ENCODE results near the gene SLC23A3. TPM values are rescaled to one million over a fixed set of nuclear protein-coding genes. Genes with fewer than 3 reads are reported as not detected.
A peak's percentile ranks its signal among the peaks of the same experiment; 100 is the strongest.

Gene SLC23A3
- total and polyA plus RNA-seq, 10 of the 15 experiments (the other 5 are each of a cell fraction or from before 2014, with no cell fraction given) = 0.07 to 1.0 (median 0.40) TPM; not detected in 1

- no peak for TF ChIP-seq BCLAF1 (IDR thresholded peaks at IDR 0.05)
- no peak for TF ChIP-seq ZBTB33 (IDR thresholded peaks at IDR 0.05)
- TF ChIP-seq RUNX3 (IDR thresholded peaks at IDR 0.05; ENCODE audit: low read length) = no peak
- TF ChIP-seq EED (IDR thresholded peaks at IDR 0.05; ENCODE audit: low read depth) = 0 out of 2 replicates have a peak, but pooled peaks have one; percentile 15
- peak; percentile 72 for TF ChIP-seq NFYB (IDR thresholded peaks at IDR 0.05; ENCODE audit: insufficient read depth, low read depth, low read length)
- TF ChIP-seq ZNF207 (IDR thresholded peaks at IDR 0.05; ENCODE audit: borderline replicate concordance) = peak; percentile 71
- peak; percentile 57 for TF ChIP-seq MXI1 (IDR thresholded peaks at IDR 0.05; ENCODE audit: low read depth, low read length)
- TF ChIP-seq SMAD5 (IDR thresholded peaks at IDR 0.05; ENCODE audit: low read depth) = no peak
- peak; percentile 95 for TF ChIP-seq LARP7 (IDR thresholded peaks at IDR 0.05)
- no peak for TF ChIP-seq IRF5 (IDR thresholded peaks at IDR 0.05; ENCODE audit: borderline replicate concordance)
- TF ChIP-seq SUPT20H (IDR thresholded peaks at IDR 0.05; ENCODE audit: borderline replicate concordance, control insufficient read depth, low read depth, low read length) = no peak
- TF ChIP-seq RAD51 (IDR thresholded peaks at IDR 0.05) = peak; percentile 96
- TF ChIP-seq CREB1 (IDR thresholded peaks at IDR 0.05; ENCODE audit: low read depth) = 0 out of 2 replicates have a peak, but pooled peaks have one; percentile 54
- TF ChIP-seq ELK1 (IDR thresholded peaks at IDR 0.05; ENCODE audit: low read depth, low read length) = no peak
- TF ChIP-seq GABPA (IDR thresholded peaks at IDR 0.05; ENCODE audit: low read depth) = no peak
- TF ChIP-seq TAF1 (IDR thresholded peaks at IDR 0.05; ENCODE audit: borderline replicate concordance, low read depth, low read length) = peak; percentile 82; the same call in 1 of the 2 replicates
- no peak; the same call in 1 of the 2 replicates for TF ChIP-seq SIN3A (IDR thresholded peaks at IDR 0.05; ENCODE audit: low read depth, low read length)
- no peak for TF ChIP-seq KLF5 (IDR thresholded peaks at IDR 0.05; ENCODE audit: partially characterized antibody)
- no peak for TF ChIP-seq NR2C1 (IDR thresholded peaks at IDR 0.05)
- TF ChIP-seq IKZF1 (conservative IDR thresholded peaks at IDR 0.05) = peak; percentile 69
- TF ChIP-seq TCF12 (IDR thresholded peaks at IDR 0.05; ENCODE audit: low read depth, low read length) = no peak
- no peak for TF ChIP-seq EZH2 (IDR thresholded peaks at IDR 0.05; ENCODE audit: borderline replicate concordance, control insufficient read depth, low read depth, low read length)
- peak; percentile 34; the same call in 1 of the 2 replicates for TF ChIP-seq YY1 (IDR thresholded peaks at IDR 0.05; ENCODE audit: low read depth, low read length)
Measured at GRCh38 chr2:219218732-219219701, 49.2 kb upstream of the SLC23A3 start, which contains the start of gene ABCB6 (continued).
